ENCODE data around the gene SLC28A3. TPM values are rescaled to one million over a fixed set of nuclear protein-coding genes. Genes with fewer than 3 reads are reported as not detected.

The SLC28A3 gene
- total and polyA plus RNA-seq, 2 of the 8 experiments (the other 6 are each of a cell fraction or from before 2014, with no cell fraction given), result 0.02 TPM; not detected in 1

DNA sequence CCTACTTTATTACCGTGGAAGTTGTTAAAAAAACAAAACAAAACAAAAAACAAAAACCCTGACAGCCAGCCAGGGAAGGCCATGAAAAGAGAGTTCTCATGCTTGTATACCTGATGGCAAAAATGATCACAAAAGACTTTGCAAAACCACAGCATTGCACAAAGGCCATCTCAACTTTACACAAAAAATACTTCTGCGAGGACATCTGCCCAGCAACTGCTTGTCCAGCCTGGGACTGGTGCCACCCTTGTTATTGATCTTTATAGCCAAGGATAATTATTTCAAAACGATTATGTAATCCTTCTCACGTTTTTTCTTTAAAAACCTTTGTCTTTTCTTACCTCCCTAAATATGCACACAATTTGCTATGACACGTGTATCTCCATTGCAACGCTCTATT, 42.2 kb upstream of the SLC28A3 start (continued):
- TF ChIP-seq EP300 (IDR thresholded peaks at IDR 0.05; ENCODE audit: borderline replicate concordance in 1 of 2, low read depth in 2 of 2, low read length in 2 of 2) (no peak), ZNF274 (IDR thresholded peaks at IDR 0.05; ENCODE audit: borderline replicate concordance, extremely low read depth, low read length) (no peak), TAF1 (IDR thresholded peaks at IDR 0.05; ENCODE audit: low read depth, low read length) (no peak), CEBPB (IDR thresholded peaks at IDR 0.05; ENCODE audit: low read depth, low read length) (no peak), MAX (IDR thresholded peaks at IDR 0.05) (no peak), JUND (IDR thresholded peaks at IDR 0.05; ENCODE audit: low read length) (no peak), RXRA (IDR thresholded peaks at IDR 0.05; ENCODE audit: insufficient read depth, low read depth, low read length) (no peak)
- TF ChIP-seq, protein P1, sequence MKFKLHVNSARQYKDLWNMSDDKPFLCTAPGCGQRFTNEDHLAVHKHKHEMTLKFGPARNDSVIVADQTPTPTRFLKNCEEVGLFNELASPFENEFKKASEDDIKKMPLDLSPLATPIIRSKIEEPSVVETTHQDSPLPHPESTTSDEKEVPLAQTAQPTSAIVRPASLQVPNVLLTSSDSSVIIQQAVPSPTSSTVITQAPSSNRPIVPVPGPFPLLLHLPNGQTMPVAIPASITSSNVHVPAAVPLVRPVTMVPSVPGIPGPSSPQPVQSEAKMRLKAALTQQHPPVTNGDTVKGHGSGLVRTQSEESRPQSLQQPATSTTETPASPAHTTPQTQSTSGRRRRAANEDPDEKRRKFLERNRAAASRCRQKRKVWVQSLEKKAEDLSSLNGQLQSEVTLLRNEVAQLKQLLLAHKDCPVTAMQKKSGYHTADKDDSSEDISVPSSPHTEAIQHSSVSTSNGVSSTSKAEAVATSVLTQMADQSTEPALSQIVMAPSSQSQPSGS (IDR thresholded peaks at IDR 0.05; ENCODE audit: low read length), result no peak
